GM12801 (cell line): ENCODE data around the gene KCNK4.

Experiments
- TF ChIP-seq, protein P1 (sequence below): IDR thresholded peaks from one replicate; pipeline ENCODE4 v1.5.1; 2011; ENCODE audit warnings: control low read depth; ENCODE audit not compliant: insufficient read length; ENCODE audit errors: extremely low read depth

The KCNK4 gene

DNA sequence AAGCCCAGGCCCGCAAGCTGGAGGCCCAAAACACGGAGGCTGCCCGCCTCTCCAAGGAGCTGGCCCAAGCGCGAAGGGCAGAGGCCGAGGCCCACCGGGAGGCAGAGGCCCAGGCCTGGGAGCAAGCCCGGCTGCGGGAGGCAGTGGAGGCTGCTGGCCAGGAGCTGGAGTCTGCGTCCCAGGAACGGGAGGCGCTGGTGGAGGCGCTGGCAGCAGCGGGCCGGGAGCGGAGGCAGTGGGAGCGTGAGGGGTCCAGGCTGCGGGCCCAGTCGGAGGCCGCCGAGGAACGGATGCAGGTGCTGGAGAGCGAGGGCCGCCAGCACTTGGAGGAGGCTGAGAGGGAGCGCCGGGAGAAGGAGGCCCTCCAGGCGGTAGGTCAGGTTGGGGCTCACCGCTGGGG, 53.7 kb downstream of the KCNK4 start:
- TF ChIP-seq, protein P1, sequence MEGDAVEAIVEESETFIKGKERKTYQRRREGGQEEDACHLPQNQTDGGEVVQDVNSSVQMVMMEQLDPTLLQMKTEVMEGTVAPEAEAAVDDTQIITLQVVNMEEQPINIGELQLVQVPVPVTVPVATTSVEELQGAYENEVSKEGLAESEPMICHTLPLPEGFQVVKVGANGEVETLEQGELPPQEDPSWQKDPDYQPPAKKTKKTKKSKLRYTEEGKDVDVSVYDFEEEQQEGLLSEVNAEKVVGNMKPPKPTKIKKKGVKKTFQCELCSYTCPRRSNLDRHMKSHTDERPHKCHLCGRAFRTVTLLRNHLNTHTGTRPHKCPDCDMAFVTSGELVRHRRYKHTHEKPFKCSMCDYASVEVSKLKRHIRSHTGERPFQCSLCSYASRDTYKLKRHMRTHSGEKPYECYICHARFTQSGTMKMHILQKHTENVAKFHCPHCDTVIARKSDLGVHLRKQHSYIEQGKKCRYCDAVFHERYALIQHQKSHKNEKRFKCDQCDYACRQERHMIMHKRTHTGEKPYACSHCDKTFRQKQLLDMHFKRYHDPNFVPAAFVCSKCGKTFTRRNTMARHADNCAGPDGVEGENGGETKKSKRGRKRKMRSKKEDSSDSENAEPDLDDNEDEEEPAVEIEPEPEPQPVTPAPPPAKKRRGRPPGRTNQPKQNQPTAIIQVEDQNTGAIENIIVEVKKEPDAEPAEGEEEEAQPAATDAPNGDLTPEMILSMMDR, result no peak

DNA sequence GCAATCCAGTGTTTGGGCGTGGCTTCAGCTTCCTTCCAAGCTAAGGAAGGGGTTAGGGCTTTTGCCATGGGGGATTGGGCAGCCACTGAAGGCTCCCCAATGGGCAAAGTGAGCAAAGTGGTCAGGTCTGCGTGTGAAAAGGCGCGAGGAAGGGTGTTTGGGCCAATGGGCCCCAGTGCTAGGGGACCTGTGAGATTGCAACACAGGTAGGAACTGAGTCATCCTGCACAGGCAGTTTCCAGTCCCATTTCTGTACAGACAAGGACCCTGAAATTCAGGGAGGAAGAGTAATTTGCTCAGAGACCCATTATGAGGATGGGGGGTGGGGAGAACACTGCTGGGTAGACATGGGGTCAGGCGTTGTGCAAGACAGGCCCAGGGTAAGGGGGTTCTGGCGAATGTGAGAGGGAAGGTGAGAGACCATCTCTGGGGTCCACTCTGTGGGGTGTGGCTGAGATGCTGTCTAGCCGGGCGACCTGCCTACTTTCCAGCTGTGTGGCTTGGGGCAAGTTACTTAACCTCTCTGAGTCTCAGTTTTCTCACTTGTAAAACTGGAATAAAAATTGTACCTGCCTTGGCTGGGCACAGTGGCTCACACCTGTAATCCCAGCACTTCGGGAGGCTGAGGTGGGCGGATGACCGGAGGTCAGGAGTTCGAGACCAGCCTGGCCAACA, 56.2 kb downstream of the KCNK4 start:
- TF ChIP-seq, protein P1, result no peak

DNA sequence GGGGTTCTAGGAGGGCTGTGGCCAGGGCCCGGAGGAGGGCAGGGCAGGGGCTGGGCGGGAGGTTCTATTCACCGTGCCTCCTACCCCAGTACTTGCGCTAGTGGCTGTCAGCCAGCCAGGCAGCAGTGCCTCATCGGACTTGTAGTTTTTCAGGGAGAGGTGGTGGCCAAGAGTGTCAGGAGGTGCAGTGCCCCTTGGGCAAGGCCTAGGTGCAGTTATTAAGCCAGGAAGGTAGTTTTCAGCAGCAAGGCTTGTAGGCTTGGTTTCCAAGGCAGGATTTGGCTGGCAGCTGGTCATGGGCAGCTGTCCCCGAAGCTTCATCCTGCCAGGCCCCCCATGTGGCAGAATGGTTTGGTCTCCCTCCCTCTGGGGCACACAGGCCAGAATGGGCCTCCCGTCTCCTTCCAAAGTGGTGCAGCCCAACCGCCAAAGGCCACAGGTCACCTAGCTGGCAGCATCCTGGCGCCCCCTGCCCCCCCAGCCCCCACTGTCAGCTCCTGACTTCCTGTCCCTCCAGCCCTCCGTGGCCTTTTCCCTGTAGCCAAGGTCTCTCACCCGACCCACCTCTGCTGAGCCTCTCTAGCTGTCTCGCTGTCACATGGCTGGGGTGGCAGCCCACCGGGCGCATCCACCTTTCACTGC, 57.4 kb downstream of the KCNK4 start:
- TF ChIP-seq, protein P1, result no peak

DNA sequence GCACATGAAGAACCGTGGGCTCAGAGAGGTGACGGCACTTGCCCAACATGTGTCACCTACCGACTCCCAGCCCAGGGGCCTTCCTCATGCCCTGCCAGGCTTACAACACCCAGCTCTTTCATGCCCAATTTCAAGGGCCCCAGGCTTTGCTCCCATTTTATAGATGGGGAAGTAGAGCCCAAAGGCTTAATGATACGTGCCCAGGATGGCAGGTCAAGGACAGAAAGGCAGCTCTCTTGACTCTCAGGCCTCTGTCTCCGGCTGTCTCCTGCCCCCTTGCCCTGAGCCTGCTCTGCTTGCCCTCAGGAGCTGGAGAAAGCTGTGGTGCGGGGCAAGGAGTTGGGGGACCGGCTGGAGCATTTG, 57.9 kb downstream of the KCNK4 start:
- TF ChIP-seq, protein P1, result no peak

DNA sequence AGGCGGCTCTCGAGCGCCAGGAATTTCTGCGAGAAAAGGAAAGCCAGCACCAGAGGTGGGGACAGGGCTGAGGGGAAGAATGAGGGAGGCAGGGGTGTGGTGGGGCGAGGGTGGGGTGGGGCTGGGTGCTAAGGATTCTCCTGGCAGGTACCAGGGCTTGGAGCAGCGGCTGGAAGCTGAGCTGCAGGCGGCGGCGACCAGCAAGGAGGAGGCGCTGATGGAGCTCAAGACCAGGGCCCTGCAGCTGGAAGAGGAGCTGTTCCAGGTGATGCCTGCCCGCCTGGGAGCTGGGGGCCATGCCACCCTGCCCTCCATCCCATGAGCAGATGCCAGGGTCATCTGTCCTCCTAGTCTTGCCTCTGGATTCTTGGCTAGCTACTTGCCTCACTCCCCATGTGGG, 58.3 kb downstream of the KCNK4 start:
- TF ChIP-seq, protein P1, result no peak
